ENCODE results near the gene RHOG.
"Not testable (repeated sequence)": the region's sequence is repeated elsewhere in the genome, so short reads cannot be mapped to it uniquely, and the experiment has no call there.

RHOG gene

DNA sequence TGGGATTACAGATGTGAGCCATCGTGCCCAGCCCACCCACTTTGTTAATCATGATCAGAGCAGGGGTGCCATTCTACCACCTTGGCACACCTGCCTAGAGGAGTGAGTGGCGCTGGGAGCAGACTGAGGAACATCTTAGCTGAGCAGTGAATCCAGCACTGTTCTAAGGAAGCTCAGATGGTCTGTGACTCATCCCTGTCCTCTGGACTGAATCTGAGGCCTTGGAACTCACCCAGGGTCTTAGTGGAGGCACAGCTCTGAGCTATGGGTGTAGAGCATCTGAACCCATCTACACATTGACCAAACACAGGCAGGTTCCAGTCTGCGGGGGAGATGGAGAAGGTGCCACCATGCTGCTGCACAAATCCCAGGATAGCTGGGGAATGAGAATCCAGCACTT, 17.5 kb downstream of the RHOG start:
- DNase-seq (ENCODE audit: low read depth) = peak; percentile 89
- H3K4me3 ChIP-seq (ENCODE audit: control insufficient read depth, low read depth, low read length) = no peak overlapping the region
- TF ChIP-seq, protein P1, sequence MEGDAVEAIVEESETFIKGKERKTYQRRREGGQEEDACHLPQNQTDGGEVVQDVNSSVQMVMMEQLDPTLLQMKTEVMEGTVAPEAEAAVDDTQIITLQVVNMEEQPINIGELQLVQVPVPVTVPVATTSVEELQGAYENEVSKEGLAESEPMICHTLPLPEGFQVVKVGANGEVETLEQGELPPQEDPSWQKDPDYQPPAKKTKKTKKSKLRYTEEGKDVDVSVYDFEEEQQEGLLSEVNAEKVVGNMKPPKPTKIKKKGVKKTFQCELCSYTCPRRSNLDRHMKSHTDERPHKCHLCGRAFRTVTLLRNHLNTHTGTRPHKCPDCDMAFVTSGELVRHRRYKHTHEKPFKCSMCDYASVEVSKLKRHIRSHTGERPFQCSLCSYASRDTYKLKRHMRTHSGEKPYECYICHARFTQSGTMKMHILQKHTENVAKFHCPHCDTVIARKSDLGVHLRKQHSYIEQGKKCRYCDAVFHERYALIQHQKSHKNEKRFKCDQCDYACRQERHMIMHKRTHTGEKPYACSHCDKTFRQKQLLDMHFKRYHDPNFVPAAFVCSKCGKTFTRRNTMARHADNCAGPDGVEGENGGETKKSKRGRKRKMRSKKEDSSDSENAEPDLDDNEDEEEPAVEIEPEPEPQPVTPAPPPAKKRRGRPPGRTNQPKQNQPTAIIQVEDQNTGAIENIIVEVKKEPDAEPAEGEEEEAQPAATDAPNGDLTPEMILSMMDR (conservative IDR thresholded peaks at IDR 0.05; ENCODE audit: control insufficient read depth, insufficient read depth, low read depth, low read length) = no peak

DNA sequence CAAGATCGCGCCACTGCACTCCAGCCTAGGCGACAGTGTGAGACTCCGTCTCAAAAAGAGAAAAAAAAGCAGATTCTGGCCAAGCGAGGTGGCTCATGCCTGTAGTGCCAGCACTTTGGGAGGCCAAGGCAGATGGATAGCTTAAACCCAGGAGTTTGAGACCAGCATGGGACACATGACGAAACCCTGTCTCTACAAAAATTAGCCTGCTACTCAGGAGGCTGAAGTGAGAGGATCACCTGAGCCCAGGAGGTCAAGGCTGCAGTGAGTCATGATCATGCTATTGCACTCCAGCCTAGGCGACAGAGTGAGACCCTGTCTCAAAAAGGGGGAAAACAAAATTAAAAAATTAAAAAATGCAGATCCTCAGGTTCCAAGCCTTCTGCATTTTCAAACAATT, 18.4 kb downstream of the RHOG start:
- TF ChIP-seq, protein P1 (conservative IDR thresholded peaks at IDR 0.05; ENCODE audit: control insufficient read depth, insufficient read depth, low read depth, low read length) = no peak
- no peak overlapping the region for H3K4me3 ChIP-seq (ENCODE audit: control insufficient read depth, low read depth, low read length)
- DNase-seq (ENCODE audit: low read depth) = no peak

DNA sequence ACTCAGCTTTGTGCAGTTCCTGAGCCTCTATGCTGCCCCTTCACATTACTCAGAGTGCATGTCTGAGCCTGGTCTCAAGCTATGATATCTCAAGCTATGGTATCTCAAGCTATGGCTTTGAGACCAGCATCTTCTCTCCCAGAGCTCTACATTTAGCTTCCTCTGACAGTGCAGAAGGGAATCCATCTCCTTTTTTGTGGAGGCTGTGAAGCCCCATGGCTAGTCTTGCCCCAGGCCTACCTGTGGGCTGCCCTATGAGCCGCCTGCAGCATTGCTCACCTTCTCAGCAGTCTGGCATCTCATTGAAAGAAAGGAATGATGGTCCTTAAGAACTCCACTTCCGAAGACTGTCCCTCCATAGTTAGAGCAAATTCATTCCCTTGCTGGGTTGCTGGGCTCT, 19.8 kb downstream of the RHOG start:
- no peak for DNase-seq (ENCODE audit: low read depth)
- H3K4me3 ChIP-seq (ENCODE audit: control insufficient read depth, low read depth, low read length) = no peak overlapping the region
- TF ChIP-seq, protein P1 (conservative IDR thresholded peaks at IDR 0.05; ENCODE audit: control insufficient read depth, insufficient read depth, low read depth, low read length) = no peak

DNA sequence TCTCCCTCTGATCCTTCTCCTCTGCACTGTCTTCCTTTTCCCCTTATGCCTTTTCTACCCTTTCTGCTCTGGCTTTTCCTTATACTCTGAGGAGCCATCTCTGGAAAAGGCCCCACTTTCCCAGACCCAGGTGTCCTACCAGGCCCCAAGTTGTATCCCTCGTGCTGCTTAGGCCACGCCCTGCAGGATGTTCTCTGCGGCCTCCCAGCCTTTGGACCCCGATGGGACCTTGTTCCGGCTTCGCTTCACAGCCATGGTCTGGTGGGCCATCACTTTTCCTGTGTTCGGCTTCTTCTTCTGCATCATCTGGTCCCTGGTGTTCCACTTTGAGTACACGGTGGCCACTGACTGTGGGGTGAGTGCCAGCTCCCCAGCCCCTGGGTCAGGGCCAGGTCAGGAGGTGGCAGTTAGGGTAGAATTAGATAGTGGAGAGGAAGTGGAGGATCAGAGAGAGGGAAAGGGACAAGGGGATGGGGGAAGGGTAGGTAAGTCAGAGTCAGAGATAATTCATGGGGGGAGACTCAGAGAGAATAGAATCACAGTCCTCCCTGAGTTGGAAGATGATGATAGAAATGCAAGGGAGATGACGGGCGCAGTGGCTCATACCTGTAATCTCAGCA, 23.5 kb downstream of the RHOG start:
- TF ChIP-seq, protein P1 (conservative IDR thresholded peaks at IDR 0.05; ENCODE audit: control insufficient read depth, insufficient read depth, low read depth, low read length) = no peak
- H3K4me3 ChIP-seq (ENCODE audit: control insufficient read depth, low read depth, low read length) = no peak overlapping the region
- no peak for DNase-seq (ENCODE audit: low read depth)

DNA sequence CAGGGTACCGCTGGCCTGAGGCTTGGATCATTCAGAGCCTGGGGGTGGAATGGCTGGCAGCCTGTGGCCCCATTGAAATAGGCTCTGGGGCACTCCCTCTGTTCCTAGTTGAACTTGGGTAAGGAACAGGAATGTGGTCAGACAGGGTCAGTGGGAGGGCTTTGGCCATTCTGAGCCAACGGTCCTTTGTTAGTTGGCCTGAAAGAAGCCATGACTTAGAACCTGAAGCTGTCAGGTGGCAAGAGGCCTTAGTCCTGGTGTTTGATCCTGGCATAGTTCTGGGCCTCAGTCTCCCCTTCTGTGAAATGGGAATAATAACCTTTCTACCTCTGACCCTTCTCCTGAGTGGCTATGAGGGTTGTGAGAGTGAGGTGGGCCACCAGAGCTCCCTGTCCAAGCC, 24.1 kb downstream of the RHOG start:
- DNase-seq (ENCODE audit: low read depth) = no peak
- H3K4me3 ChIP-seq (ENCODE audit: control insufficient read depth, low read depth, low read length) = no peak overlapping the region
- TF ChIP-seq, protein P1 (conservative IDR thresholded peaks at IDR 0.05; ENCODE audit: control insufficient read depth, insufficient read depth, low read depth, low read length) = no peak

DNA sequence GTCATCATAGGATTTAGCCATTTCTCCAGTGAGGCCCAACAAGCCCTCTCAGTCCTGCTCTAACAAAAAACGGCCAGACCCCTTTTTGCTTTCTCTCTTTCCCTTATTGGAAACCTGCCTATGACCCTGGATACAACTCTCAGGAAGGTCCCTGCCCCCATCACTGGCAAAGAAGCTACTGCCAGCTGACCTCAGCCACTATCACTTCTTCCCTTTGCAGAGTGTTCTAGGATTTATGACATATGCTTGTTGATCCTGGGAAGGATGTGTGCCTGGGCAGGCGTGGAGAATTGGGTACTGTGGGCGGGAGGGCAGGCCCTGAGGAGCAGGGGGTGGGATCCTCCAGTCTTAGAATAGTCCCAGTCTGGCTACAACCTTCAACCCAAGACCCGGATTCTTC, 24.9 kb downstream of the RHOG start:
- no peak for DNase-seq (ENCODE audit: low read depth)
- TF ChIP-seq, protein P1 (conservative IDR thresholded peaks at IDR 0.05; ENCODE audit: control insufficient read depth, insufficient read depth, low read depth, low read length) = no peak
- no peak overlapping the region for H3K4me3 ChIP-seq (ENCODE audit: control insufficient read depth, low read depth, low read length)

DNA sequence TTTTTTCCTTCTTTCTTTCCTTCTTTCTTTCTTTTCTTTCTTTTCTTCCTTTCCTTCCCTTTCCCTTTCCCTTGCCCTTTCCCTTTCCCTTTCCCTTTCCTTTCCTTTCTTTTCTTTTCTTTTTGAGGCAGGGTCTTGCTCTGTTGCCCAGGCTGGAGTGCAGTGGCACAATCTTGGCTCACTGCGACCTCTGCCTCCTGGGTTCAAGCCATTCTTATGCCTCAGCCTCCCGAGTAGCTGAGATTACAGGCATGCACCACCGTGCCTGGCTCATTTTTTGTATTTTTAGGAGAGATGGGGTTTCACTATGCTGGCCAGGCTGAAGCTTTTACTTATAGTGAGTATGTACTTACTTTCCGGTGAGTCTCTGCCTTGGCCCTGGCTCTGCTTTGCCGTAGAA, 25.9 kb downstream of the RHOG start:
- DNase-seq (ENCODE audit: low read depth); H3K4me3 ChIP-seq (ENCODE audit: control insufficient read depth, low read depth, low read length): not testable (repeated sequence)

All from fibroblast of mammary gland (primary cell).